Tongue (tissue), 2 donors: ENCODE measurements around the gene OSBPL3. TPM values are rescaled to one million over a fixed set of nuclear protein-coding genes. Genes with fewer than 3 reads are reported as not detected.

Experiments used
- DNase-seq: peaks from one replicate; pipeline ENCODE4 v3.0.0-alpha.2; 2015
- total RNA-seq: library from RNA; depleted of rRNA; stranded (reverse); fragments of >200 nt; gene quantifications from one replicate; pipeline ENCODE4 v1.2.3, GENCODE V29; 2014

OSBPL3 gene
- total RNA-seq, 1 donor from 2014 or later, result 8.9 TPM

GRCh38 chr7:24896031-24896501 lies 83.9 kb downstream of the OSBPL3 start:
- DNase-seq, result peak; percentile 12

- no peak for DNase-seq
Observed at GRCh38 chr7:24894429-24895221, 85.4 kb downstream of the OSBPL3 start.

- DNase-seq, result no peak
Observed at GRCh38 chr7:24891311-24891735, 88.7 kb downstream of the OSBPL3 start.

- no peak for DNase-seq
Observed at GRCh38 chr7:24889611-24890010, 90.4 kb downstream of the OSBPL3 start.

GRCh38 chr7:24888653-24889052 lies 91.3 kb downstream of the OSBPL3 start:
- DNase-seq, result no peak

- no peak for DNase-seq
Observed at GRCh38 chr7:24885716-24886115, 94.3 kb downstream of the OSBPL3 start.

GRCh38 chr7:24885305-24885704 lies 94.7 kb downstream of the OSBPL3 start:
- no peak for DNase-seq

GRCh38 chr7:24884401-24884800 lies 95.6 kb downstream of the OSBPL3 start:
- peak; percentile 34 for DNase-seq

- no peak for DNase-seq
Observed at GRCh38 chr7:24883622-24884013, 96.4 kb downstream of the OSBPL3 start.

- DNase-seq, result peak; percentile 38
Observed at GRCh38 chr7:24882989-24883621, 96.9 kb downstream of the OSBPL3 start.

GRCh38 chr7:24881623-24882022 lies 98.4 kb downstream of the OSBPL3 start:
- DNase-seq, result no peak

GRCh38 chr7:24880886-24881285 lies 99.1 kb downstream of the OSBPL3 start:
- peak; percentile 17 for DNase-seq

- DNase-seq, result no peak
Observed at GRCh38 chr7:24879291-24879690, 100.7 kb downstream of the OSBPL3 start.

- DNase-seq, result peak; percentile 57
Observed at GRCh38 chr7:24877790-24878311, 102.1 kb downstream of the OSBPL3 start.

- peak; percentile 60 for DNase-seq
Observed at GRCh38 chr7:24874791-24875190, 105.2 kb downstream of the OSBPL3 start.

GRCh38 chr7:24873944-24874343 lies 106.0 kb downstream of the OSBPL3 start:
- no peak for DNase-seq

- DNase-seq, result no peak
Observed at GRCh38 chr7:24871770-24872169, 108.2 kb downstream of the OSBPL3 start.

- DNase-seq, result no peak
Observed at GRCh38 chr7:24870766-24871165, 109.2 kb downstream of the OSBPL3 start.

GRCh38 chr7:24869572-24869971 lies 110.4 kb downstream of the OSBPL3 start:
- no peak for DNase-seq

GRCh38 chr7:24868741-24869140 lies 111.2 kb downstream of the OSBPL3 start:
- no peak for DNase-seq

- no peak for DNase-seq
Observed at GRCh38 chr7:24866004-24866615, 113.9 kb downstream of the OSBPL3 start.

- DNase-seq, result no peak
Observed at GRCh38 chr7:24864214-24864817, 115.7 kb downstream of the OSBPL3 start.

GRCh38 chr7:24863626-24864025 lies 116.4 kb downstream of the OSBPL3 start:
- no peak for DNase-seq
